PFSK-1 (cell line): ENCODE measurements around the gene UBXN10.

ENCODE experiments used
- FOXP2 ChIP-seq: optimal IDR thresholded peaks from 2 replicates; pipeline ENCODE3; 2011; ENCODE audit warnings: borderline replicate concordance, control low read depth, inconsistent platforms; ENCODE audit not compliant: insufficient read depth; ENCODE audit errors: extremely low read length, extremely low read depth
- POLR2AphosphoS5 ChIP-seq: IDR thresholded peaks from 2 replicates; pipeline ENCODE4 v1.6.1; 2012; ENCODE audit warnings: low read depth, mild to moderate bottlenecking, control low read depth, low read length, moderate library complexity
- REST ChIP-seq, 2 experiments: IDR thresholded peaks; 2 replicates each; pipeline versions ENCODE4 v1.6.1 to v1.8.0; 2011 to 2012; ENCODE audit warnings: low read depth in 2 of 2, low read length in 2 of 2, control low read depth in 1 of 2, inconsistent platforms in 1 of 2, mild to moderate bottlenecking in 1 of 2, moderate library complexity in 1 of 2; ENCODE audit not compliant: insufficient read depth in 1 of 2
- SIN3A ChIP-seq: IDR thresholded peaks from 2 replicates; pipeline ENCODE4 v1.6.1; 2012; ENCODE audit warnings: mild to moderate bottlenecking, low read length, moderate library complexity, borderline replicate concordance; ENCODE audit not compliant: insufficient read depth
- TAF1 ChIP-seq: IDR thresholded peaks from 2 replicates; pipeline ENCODE4 v1.6.1; 2012; ENCODE audit warnings: low read length, control low read depth, borderline replicate concordance; ENCODE audit not compliant: insufficient read depth

Gene UBXN10

GRCh38 chr1:20229171-20229570, 43.3 kb downstream of the UBXN10 start:
- TF ChIP-seq TAF1, result no peak

- TF ChIP-seq REST (IDR thresholded peaks at IDR 0.05; ENCODE audit: insufficient read depth in 1 of 2, low read depth in 2 of 2, low read length in 2 of 2) (no peak), TAF1 (no peak), POLR2AphosphoS5 (no peak), FOXP2 (no peak), SIN3A (no peak)
These were observed 47.5 kb downstream of the UBXN10 start for GRCh38 chr1:20233394-20233793.

- no peak for TF ChIP-seq FOXP2
- no peak for TF ChIP-seq TAF1
- no peak for TF ChIP-seq POLR2AphosphoS5
- TF ChIP-seq REST (IDR thresholded peaks at IDR 0.05; ENCODE audit: insufficient read depth in 1 of 2, low read depth in 2 of 2, low read length in 2 of 2), result no peak
- no peak for TF ChIP-seq SIN3A
These were observed 48.0 kb downstream of the UBXN10 start for GRCh38 chr1:20233866-20234265.

- no peak for TF ChIP-seq POLR2AphosphoS5
- TF ChIP-seq FOXP2, result no peak
- TF ChIP-seq REST (IDR thresholded peaks at IDR 0.05; ENCODE audit: insufficient read depth in 1 of 2, low read depth in 2 of 2, low read length in 2 of 2), result no peak
- TF ChIP-seq SIN3A, result no peak
- no peak for TF ChIP-seq TAF1
These were observed 49.1 kb downstream of the UBXN10 start for GRCh38 chr1:20234788-20235535.

- TF ChIP-seq TAF1 (no peak), POLR2AphosphoS5 (no peak), SIN3A (no peak), FOXP2 (no peak), REST (IDR thresholded peaks at IDR 0.05; ENCODE audit: insufficient read depth in 1 of 2, low read depth in 2 of 2, low read length in 2 of 2) (no peak)
These were observed 51.8 kb downstream of the UBXN10 start for GRCh38 chr1:20237646-20238045.
